OCI-LY1 (cell line): Measurements from ENCODE around the gene PRR16.

Source experiments
- H2AFZ ChIP-seq: fragments of 200-600 bp; sonication (generic), shearing (Covaris generic); 2 replicates; pipeline ENCODE4 v1.6.0; 2014; ENCODE audit warnings: antibody characterized with exemption, mild to moderate bottlenecking, low read length
- H3F3A ChIP-seq: fragments of 200-600 bp; sonication (generic), shearing (Covaris generic); 2 replicates; pipeline ENCODE4 v1.6.0; 2014; ENCODE audit warnings: mild to moderate bottlenecking, antibody characterized with exemption, low read length, moderate library complexity; ENCODE audit not compliant: insufficient read depth
- H3K27ac ChIP-seq: fragments of 200-600 bp; sonication (generic); 2 replicates; pipeline ENCODE4 v1.5.1; 2014; ENCODE audit warnings: low read length, mixed run types, mild to moderate bottlenecking, low read depth; ENCODE audit not compliant: poor library complexity, severe bottlenecking
- H3K27me3 ChIP-seq: fragments of 200-600 bp; sonication (generic); 2 replicates; pipeline ENCODE4 v1.6.0; 2014; ENCODE audit warnings: antibody characterized with exemption, mild to moderate bottlenecking, low read length, moderate library complexity; ENCODE audit not compliant: insufficient read depth
- H3K36me3 ChIP-seq: fragments of 200-600 bp; sonication (generic); 2 replicates; pipeline ENCODE4 v1.6.1; 2014; ENCODE audit warnings: mild to moderate bottlenecking, antibody characterized with exemption, low read length, moderate library complexity, mixed read lengths; ENCODE audit not compliant: insufficient read depth
- H3K4me1 ChIP-seq: fragments of 200-600 bp; sonication (generic); 2 replicates; pipeline ENCODE4 v1.5.1; 2014; ENCODE audit warnings: mild to moderate bottlenecking, low read length, moderate library complexity; ENCODE audit not compliant: insufficient read depth, severe bottlenecking
- H3K4me2 ChIP-seq: fragments of 200-600 bp; sonication (generic), shearing (Covaris generic); 2 replicates; pipeline ENCODE4 v1.6.1; 2014; ENCODE audit warnings: low read length
- H3K4me3 ChIP-seq: fragments of 200-600 bp; sonication (generic); 2 replicates; pipeline ENCODE4 v1.5.1; 2014; ENCODE audit warnings: low read length, low read depth, mild to moderate bottlenecking, mixed read lengths; ENCODE audit not compliant: poor library complexity, severe bottlenecking
- H3K79me2 ChIP-seq: fragments of 200-600 bp; shearing (Covaris generic); 2 replicates; pipeline ENCODE4 v1.6.1; 2016; ENCODE audit warnings: mixed run types, low read length, mixed read lengths; ENCODE audit not compliant: insufficient read depth
- H3K9ac ChIP-seq: fragments of 200-600 bp; sonication (generic), shearing (Covaris generic); 2 replicates; pipeline ENCODE4 v1.6.1; 2014; ENCODE audit warnings: mild to moderate bottlenecking, low read length, mixed read lengths
- H3K9me2 ChIP-seq: fragments of 200-600 bp; sonication (generic), shearing (Covaris generic); 2 replicates; pipeline ENCODE4 v1.6.1; 2014; ENCODE audit warnings: low read depth, mild to moderate bottlenecking, low read length, mixed read lengths
- H3K9me3 ChIP-seq: fragments of 200-600 bp; shearing (Covaris generic); 2 replicates; pipeline ENCODE4 v1.6.1; 2014; ENCODE audit warnings: low read length, mixed read lengths
- H4K20me1 ChIP-seq: fragments of 200-600 bp; sonication (generic), shearing (Covaris generic); 2 replicates; pipeline ENCODE4 v1.6.0; 2016; ENCODE audit warnings: mild to moderate bottlenecking, low read length; ENCODE audit not compliant: insufficient read depth
- EZH2 ChIP-seq: fragments of 200-600 bp; sonication (generic), shearing (Covaris generic); IDR thresholded peaks from 2 replicates; pipeline ENCODE4 v1.8.0; 2017; ENCODE audit warnings: borderline replicate concordance, mixed run types, mild to moderate bottlenecking, antibody characterized with exemption, low read length, moderate library complexity, mixed read lengths
- TF ChIP-seq, protein P1 (sequence below): fragments of 200-600 bp; sonication (generic), shearing (Covaris generic); IDR thresholded peaks from 2 replicates; pipeline ENCODE4 v1.5.1; 2017; ENCODE audit warnings: mild to moderate bottlenecking, antibody characterized with exemption, low read length, moderate library complexity, mixed read lengths

The PRR16 gene

GRCh38 chr5:120528609-120529008 lies 64.5 kb downstream of the PRR16 start:
- Histone ChIP-seq H3K79me2 (no peaks in the 10 kb centered on the region), H3K4me1 (no peaks in the 10 kb centered on the region), H3K9ac (no peak overlapping the region), H2AFZ (no peak overlapping the region), H3K27me3 (no peaks in the 10 kb centered on the region), H3K4me3 (no peak overlapping the region), H3K9me2 (no peaks in the 10 kb centered on the region), H3K27ac (no peak overlapping the region), H3K4me2 (no peak overlapping the region), H3K9me3 (no peaks in the 10 kb centered on the region), H3F3A (no peaks in the 10 kb centered on the region), H3K36me3 (no peaks in the 10 kb centered on the region), H4K20me1 (no peaks in the 10 kb centered on the region)
- no peak for TF ChIP-seq EZH2
- TF ChIP-seq, protein P1, sequence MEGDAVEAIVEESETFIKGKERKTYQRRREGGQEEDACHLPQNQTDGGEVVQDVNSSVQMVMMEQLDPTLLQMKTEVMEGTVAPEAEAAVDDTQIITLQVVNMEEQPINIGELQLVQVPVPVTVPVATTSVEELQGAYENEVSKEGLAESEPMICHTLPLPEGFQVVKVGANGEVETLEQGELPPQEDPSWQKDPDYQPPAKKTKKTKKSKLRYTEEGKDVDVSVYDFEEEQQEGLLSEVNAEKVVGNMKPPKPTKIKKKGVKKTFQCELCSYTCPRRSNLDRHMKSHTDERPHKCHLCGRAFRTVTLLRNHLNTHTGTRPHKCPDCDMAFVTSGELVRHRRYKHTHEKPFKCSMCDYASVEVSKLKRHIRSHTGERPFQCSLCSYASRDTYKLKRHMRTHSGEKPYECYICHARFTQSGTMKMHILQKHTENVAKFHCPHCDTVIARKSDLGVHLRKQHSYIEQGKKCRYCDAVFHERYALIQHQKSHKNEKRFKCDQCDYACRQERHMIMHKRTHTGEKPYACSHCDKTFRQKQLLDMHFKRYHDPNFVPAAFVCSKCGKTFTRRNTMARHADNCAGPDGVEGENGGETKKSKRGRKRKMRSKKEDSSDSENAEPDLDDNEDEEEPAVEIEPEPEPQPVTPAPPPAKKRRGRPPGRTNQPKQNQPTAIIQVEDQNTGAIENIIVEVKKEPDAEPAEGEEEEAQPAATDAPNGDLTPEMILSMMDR = no peak

DNA sequence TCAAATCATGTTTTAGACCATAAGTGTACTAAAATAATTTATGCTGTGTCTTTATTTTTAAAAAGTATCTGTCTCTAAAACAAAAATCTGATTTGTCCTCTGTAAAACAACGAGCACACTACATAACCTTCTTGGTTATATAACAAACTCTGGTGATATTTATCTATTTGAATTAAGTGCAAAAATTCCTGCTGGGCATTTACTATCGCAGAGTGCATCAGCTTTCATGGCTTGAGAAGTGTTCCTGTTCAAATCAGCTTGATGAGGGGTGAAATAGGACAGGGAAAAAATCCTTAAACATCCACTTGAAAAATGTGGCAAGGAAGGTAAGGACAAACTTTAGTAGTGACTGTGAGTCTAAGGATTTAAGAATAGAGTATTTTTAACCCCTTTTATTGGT lies 65.3 kb downstream of the PRR16 start:
- TF ChIP-seq EZH2 = no peak
- TF ChIP-seq, protein P1 = no peak
- H3K4me2 ChIP-seq = no peak overlapping the region
- H3K4me1 ChIP-seq = no peaks in the 10 kb centered on the region
- H3K27me3 ChIP-seq = no peaks in the 10 kb centered on the region
- no peak overlapping the region for H2AFZ ChIP-seq
- no peaks in the 10 kb centered on the region for H3K9me2 ChIP-seq
- H3K9ac ChIP-seq = no peak overlapping the region
- no peak overlapping the region for H3K4me3 ChIP-seq
- H3K36me3 ChIP-seq = no peaks in the 10 kb centered on the region
- no peaks in the 10 kb centered on the region for H3K9me3 ChIP-seq
- H3F3A ChIP-seq = no peaks in the 10 kb centered on the region
- no peaks in the 10 kb centered on the region for H3K79me2 ChIP-seq
- no peak overlapping the region for H3K27ac ChIP-seq
- no peaks in the 10 kb centered on the region for H4K20me1 ChIP-seq

GRCh38 chr5:120531215-120531614 lies 67.1 kb downstream of the PRR16 start:
- no peaks in the 10 kb centered on the region for H3K79me2 ChIP-seq
- H3K36me3 ChIP-seq = no peaks in the 10 kb centered on the region
- H2AFZ ChIP-seq = no peak overlapping the region
- no peaks in the 10 kb centered on the region for H3K9me2 ChIP-seq
- H4K20me1 ChIP-seq = no peaks in the 10 kb centered on the region
- H3K9me3 ChIP-seq = no peaks in the 10 kb centered on the region
- no peaks in the 10 kb centered on the region for H3K4me1 ChIP-seq
- no peak overlapping the region for H3K9ac ChIP-seq
- no peak overlapping the region for H3K27ac ChIP-seq
- TF ChIP-seq, protein P1 = no peak
- TF ChIP-seq EZH2 = no peak
- H3K4me2 ChIP-seq = no peak overlapping the region
- H3K4me3 ChIP-seq = no peak overlapping the region
- no peaks in the 10 kb centered on the region for H3F3A ChIP-seq
- no peaks in the 10 kb centered on the region for H3K27me3 ChIP-seq
